Coronary artery (tissue), 2 donors: Measurements from ENCODE around the gene SURF2.
"Not testable (repeated sequence)": the region's sequence is repeated elsewhere in the genome, so short reads cannot be mapped to it uniquely, and the experiment has no call there.

Experiments
- DNase-seq: peaks from one replicate; pipeline ENCODE4 v3.0.0-alpha.2; 2017; ENCODE audit warnings: low spot score
- H3K27ac ChIP-seq, 2 donors: fragments of 200-600 bp; sonication (generic); one replicate each; pipeline ENCODE4 v1.5.1; 2016 to 2019
- H3K4me3 ChIP-seq: fragments of 200-600 bp; sonication (generic); 2 replicates; pipeline ENCODE4 v1.5.1; 2016; ENCODE audit warnings: mild to moderate bottlenecking, moderate library complexity
- CTCF ChIP-seq: fragments of 200-600 bp; sonication (generic); IDR thresholded peaks from one replicate; pipeline ENCODE4 v1.5.1; 2019; ENCODE audit warnings: antibody characterized with exemption

Gene SURF2

GRCh38 chr9:133322701-133323100 lies 33.6 kb upstream of the SURF2 start:
- TF ChIP-seq CTCF = no peak
- Histone ChIP-seq H3K27ac (no peak overlapping the region), H3K4me3 (no peak overlapping the region)
- no peak for DNase-seq

GRCh38 chr9:133323211-133323610 lies 33.1 kb upstream of the SURF2 start:
- no peak for DNase-seq
- no peak overlapping the region for H3K27ac ChIP-seq
- H3K4me3 ChIP-seq = no peak overlapping the region
- TF ChIP-seq CTCF = no peak

GRCh38 chr9:133323991-133324703 lies 32.2 kb upstream of the SURF2 start:
- H3K27ac ChIP-seq = no peak overlapping the region
- no peak overlapping the region for H3K4me3 ChIP-seq
- no peak for DNase-seq
- TF ChIP-seq CTCF = no peak

- H3K4me3 ChIP-seq, DNase-seq, H3K27ac ChIP-seq: not testable (repeated sequence)
Measured at GRCh38 chr9:133327021-133327420, 29.3 kb upstream of the SURF2 start.

GRCh38 chr9:133327834-133328484 lies 28.4 kb upstream of the SURF2 start:
- no peak overlapping the region for H3K27ac ChIP-seq
- no peak for DNase-seq
- TF ChIP-seq CTCF = no peak
- no peak overlapping the region for H3K4me3 ChIP-seq

GRCh38 chr9:133329306-133330156 lies 26.8 kb upstream of the SURF2 start:
- not testable (repeated sequence) for DNase-seq, H3K27ac ChIP-seq

GRCh38 chr9:133331221-133331620 lies 25.1 kb upstream of the SURF2 start:
- no peak overlapping the region for H3K4me3 ChIP-seq
- no peak for DNase-seq
- no peak overlapping the region for H3K27ac ChIP-seq
- TF ChIP-seq CTCF = no peak

More at GRCh38 chr9:133329306-133330156, 26.8 kb upstream of the SURF2 start:
- H3K4me3 ChIP-seq = not testable (repeated sequence)
